Peyer's patch (tissue), 4 donors: Measurements from ENCODE around the gene MYH10. TPM values are rescaled to one million over a fixed set of nuclear protein-coding genes. Genes with fewer than 3 reads are reported as not detected.

Experiments used
- DNase-seq, 3 donors: peaks; one replicate each; pipeline ENCODE4 v3.0.0-alpha.2; 2017 to 2019
- H3K27ac ChIP-seq, 4 donors: fragments of 200-600 bp; sonication (generic); one replicate each; pipeline ENCODE4 v1.5.1; 2016 to 2019
- H3K27me3 ChIP-seq, 2 donors: fragments of 200-600 bp; sonication (generic); one replicate each; pipeline ENCODE4 v1.5.1; 2019
- H3K36me3 ChIP-seq, 3 donors: fragments of 200-600 bp; sonication (generic); one replicate each; pipeline ENCODE4 v1.5.1; 2016 to 2019
- H3K4me1 ChIP-seq, 4 donors: fragments of 200-600 bp; sonication (generic); one replicate each; pipeline ENCODE4 v1.5.1; 2016 to 2019
- H3K4me3 ChIP-seq, 4 donors: fragments of 200-600 bp; sonication (generic); 1 replicate in 3 of 4; 2 replicates in 1 of 4; pipeline ENCODE4 v1.5.1; 2016 to 2019; ENCODE audit warnings: mild to moderate bottlenecking in 1 of 4
- H3K9me3 ChIP-seq, 4 donors: fragments of 200-600 bp; sonication (generic); one replicate each; pipeline ENCODE4 v1.5.1; 2016 to 2019; ENCODE audit warnings: mild to moderate bottlenecking in 1 of 4
- POLR2A ChIP-seq, 2 donors: fragments of 450-650 bp; IDR thresholded peaks; one replicate each; pipeline ENCODE4 v1.5.1; 2017; ENCODE audit warnings: antibody characterized with exemption in 2 of 2, mild to moderate bottlenecking in 2 of 2, moderate library complexity in 2 of 2
- total RNA-seq, 4 donors: library from RNA; depleted of rRNA; stranded (reverse); fragments of >200 nt; gene quantifications; one replicate each; pipeline ENCODE4 v1.1.0, GENCODE V29; 2016
- TF ChIP-seq, protein P1 (sequence below), 6 experiments: fragments of 450-650 bp in 4 of 6; fragments of 200-600 bp in 2 of 6; sonication (generic) in 1 of 6; IDR thresholded peaks; one replicate each; pipeline ENCODE4 v1.5.1; 2017 to 2019; ENCODE audit warnings: antibody characterized with exemption in 6 of 6, mild to moderate bottlenecking in 3 of 6, moderate library complexity in 1 of 6

Gene MYH10
- total RNA-seq, 4 donors from 2014 or later, result 1.2 to 10.7 (median 3.6) TPM

DNA sequence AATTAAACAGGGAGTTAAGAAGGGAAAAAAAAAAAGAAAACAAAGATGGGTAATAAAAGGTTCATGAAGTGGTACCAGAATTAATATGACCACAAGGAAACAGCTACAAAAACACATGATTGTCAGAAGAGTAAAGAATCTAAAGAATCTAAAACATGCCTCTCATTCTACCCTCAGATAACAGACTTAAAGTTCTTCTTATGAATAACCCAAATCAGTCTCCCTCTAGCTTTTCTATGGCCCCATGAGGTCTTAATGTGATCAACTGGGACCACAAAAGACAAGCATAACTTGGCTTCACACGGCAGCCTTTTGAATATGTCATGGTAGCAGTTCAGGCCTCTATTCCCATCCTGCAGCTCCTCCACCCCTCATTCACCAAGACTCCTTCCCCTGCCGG lies 6.9 kb downstream of the MYH10 start:
- Histone ChIP-seq H3K27ac (no peak overlapping the region), H3K36me3 (no peaks in the 10 kb centered on the region), H3K4me1 (no peaks in the 10 kb centered on the region), H3K9me3 (no peaks in the 10 kb centered on the region), H3K27me3 (no peaks in the 10 kb centered on the region), H3K4me3 (no peak overlapping the region)
- no peak for TF ChIP-seq POLR2A (IDR thresholded peaks at IDR 0.05)
- TF ChIP-seq, protein P1, sequence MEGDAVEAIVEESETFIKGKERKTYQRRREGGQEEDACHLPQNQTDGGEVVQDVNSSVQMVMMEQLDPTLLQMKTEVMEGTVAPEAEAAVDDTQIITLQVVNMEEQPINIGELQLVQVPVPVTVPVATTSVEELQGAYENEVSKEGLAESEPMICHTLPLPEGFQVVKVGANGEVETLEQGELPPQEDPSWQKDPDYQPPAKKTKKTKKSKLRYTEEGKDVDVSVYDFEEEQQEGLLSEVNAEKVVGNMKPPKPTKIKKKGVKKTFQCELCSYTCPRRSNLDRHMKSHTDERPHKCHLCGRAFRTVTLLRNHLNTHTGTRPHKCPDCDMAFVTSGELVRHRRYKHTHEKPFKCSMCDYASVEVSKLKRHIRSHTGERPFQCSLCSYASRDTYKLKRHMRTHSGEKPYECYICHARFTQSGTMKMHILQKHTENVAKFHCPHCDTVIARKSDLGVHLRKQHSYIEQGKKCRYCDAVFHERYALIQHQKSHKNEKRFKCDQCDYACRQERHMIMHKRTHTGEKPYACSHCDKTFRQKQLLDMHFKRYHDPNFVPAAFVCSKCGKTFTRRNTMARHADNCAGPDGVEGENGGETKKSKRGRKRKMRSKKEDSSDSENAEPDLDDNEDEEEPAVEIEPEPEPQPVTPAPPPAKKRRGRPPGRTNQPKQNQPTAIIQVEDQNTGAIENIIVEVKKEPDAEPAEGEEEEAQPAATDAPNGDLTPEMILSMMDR (IDR thresholded peaks at IDR 0.05), result no peak
- no peak for DNase-seq

DNA sequence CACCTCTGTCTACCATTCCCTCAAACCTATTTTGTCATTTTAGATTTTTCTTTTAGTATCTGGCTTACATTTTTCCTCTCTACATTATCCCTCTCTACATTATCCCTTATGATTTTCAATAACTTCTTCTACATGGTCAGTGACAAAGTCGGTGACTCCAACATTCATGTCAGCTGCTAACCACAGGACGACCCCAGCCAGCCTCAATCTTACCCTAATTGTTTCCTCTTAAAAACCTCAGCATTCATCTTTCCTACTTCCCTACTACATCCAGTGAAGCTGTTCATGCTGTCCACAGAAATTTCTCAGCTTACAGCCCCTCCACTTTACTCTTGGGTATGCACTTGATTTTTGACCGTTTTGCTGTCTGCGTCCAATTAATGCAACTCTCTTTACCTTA lies 8.3 kb downstream of the MYH10 start:
- H3K4me1 ChIP-seq, result no peaks in the 10 kb centered on the region
- no peaks in the 10 kb centered on the region for H3K9me3 ChIP-seq
- no peak for DNase-seq
- TF ChIP-seq POLR2A (IDR thresholded peaks at IDR 0.05), result no peak
- TF ChIP-seq, protein P1 (IDR thresholded peaks at IDR 0.05), result no peak
- H3K36me3 ChIP-seq, result no peaks in the 10 kb centered on the region
- H3K27me3 ChIP-seq, result no peaks in the 10 kb centered on the region
- H3K27ac ChIP-seq, result no peak overlapping the region
- H3K4me3 ChIP-seq, result no peak overlapping the region

DNA sequence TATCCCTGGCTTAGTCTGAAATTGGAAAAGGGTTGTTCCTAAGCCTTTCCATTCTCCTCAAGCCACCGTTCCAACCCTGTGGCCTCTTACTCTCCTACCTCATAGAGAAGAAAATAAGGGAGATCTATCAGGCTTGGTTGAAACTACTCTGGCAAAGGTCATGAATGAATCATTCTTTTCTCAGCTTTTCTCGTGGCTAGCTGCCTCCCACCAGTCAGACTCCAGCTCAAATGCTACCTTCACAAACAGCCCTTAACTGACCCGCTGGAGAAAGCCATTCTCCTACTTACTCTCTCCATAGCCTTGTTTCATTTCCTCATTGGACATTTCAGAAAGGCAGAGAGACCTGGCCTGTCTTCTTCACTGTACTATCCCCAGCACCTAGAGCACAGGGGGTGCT lies 8.9 kb downstream of the MYH10 start:
- no peaks in the 10 kb centered on the region for H3K27me3 ChIP-seq
- no peaks in the 10 kb centered on the region for H3K36me3 ChIP-seq
- H3K4me3 ChIP-seq, result no peak overlapping the region
- H3K27ac ChIP-seq, result no peak overlapping the region
- no peak for DNase-seq
- no peak for TF ChIP-seq POLR2A (IDR thresholded peaks at IDR 0.05)
- TF ChIP-seq, protein P1 (IDR thresholded peaks at IDR 0.05), result no peak
- no peaks in the 10 kb centered on the region for H3K4me1 ChIP-seq
- no peaks in the 10 kb centered on the region for H3K9me3 ChIP-seq

DNA sequence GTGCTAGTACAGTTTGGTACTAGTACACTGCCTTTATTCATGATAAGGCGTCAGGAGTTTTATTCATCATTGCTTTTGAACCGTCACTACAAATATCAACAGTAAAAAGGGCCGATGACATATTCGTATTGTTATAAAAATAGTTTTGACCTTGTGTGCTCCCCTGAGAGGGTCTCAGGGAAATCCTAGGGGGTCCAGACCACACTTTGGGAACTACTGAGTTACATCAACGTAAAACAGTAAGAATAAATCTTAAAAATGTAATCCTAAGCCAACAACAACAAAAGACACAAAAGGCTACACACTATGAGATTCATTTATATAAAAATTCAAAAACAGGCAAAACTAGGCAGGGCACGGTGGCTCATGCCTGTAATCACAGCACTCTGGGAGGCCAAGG lies 11.2 kb downstream of the MYH10 start:
- no peaks in the 10 kb centered on the region for H3K4me1 ChIP-seq
- TF ChIP-seq POLR2A (IDR thresholded peaks at IDR 0.05), result no peak
- TF ChIP-seq, protein P1 (IDR thresholded peaks at IDR 0.05), result no peak

DNA sequence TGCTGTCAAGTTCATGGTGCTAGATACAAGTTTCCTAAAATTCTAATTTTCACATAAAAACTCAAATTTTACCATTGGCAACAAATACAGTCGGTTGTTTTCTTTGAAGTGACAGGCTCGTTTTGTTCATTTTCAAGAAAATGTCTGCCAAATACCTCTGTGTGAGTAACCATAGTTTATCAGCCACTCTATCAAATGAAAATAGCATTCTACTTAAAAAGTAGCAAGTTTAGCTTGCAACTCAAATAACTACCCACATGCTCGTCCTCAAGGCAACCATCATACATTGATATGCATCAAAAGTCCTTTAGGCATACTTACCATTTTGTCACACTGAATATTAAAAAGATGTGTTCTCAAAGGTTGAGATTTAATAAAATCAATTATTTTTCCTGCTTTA lies 11.7 kb downstream of the MYH10 start:
- TF ChIP-seq, protein P1 (IDR thresholded peaks at IDR 0.05), result no peak
- no peak for TF ChIP-seq POLR2A (IDR thresholded peaks at IDR 0.05)
- no peak overlapping the region for H3K4me3 ChIP-seq
- H3K4me1 ChIP-seq, result no peaks in the 10 kb centered on the region
- H3K9me3 ChIP-seq, result no peaks in the 10 kb centered on the region
- H3K27me3 ChIP-seq, result no peaks in the 10 kb centered on the region
- no peak overlapping the region for H3K27ac ChIP-seq
- DNase-seq, result no peak
- no peaks in the 10 kb centered on the region for H3K36me3 ChIP-seq

More for the DNA sequence above, 11.2 kb downstream of the MYH10 start:
- Histone ChIP-seq H3K27me3 (no peaks in the 10 kb centered on the region), H3K36me3 (no peaks in the 10 kb centered on the region), H3K27ac (no peak overlapping the region), H3K4me3 (no peak overlapping the region), H3K9me3 (no peaks in the 10 kb centered on the region)
- no peak for DNase-seq

DNA sequence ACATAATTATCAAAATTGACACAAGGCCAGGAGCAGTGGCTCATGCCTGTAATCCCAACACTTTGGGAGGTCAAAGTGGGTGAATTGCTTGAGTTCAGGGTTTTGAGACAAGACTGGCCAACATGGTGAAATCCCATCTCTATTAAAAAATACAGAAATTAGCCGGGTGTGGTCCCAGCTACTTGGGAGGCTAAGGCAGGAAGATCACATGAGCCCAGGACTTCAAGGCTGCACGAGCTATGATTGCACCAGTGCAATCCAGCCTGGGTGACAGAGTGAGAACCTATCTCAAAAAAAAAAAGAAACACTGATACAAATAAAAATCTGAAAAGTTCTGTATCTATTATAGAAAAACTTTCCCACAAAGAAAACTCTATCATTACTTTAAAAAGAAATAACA lies 15.5 kb downstream of the MYH10 start:
- TF ChIP-seq POLR2A (IDR thresholded peaks at IDR 0.05), result no peak
- TF ChIP-seq, protein P1 (IDR thresholded peaks at IDR 0.05), result no peak

More for the DNA sequence above, 15.5 kb downstream of the MYH10 start:
- Histone ChIP-seq H3K36me3 (no peaks in the 10 kb centered on the region), H3K4me3 (no peak overlapping the region), H3K9me3 (no peaks in the 10 kb centered on the region), H3K4me1 (no peaks in the 10 kb centered on the region), H3K27ac (no peak overlapping the region), H3K27me3 (no peaks in the 10 kb centered on the region)
- no peak for DNase-seq
